MM.1S (cell line): ENCODE data around the gene CXCL3.

Experiments used
- EZH2 ChIP-seq: fragments of 300-600 bp; sonication (generic); optimal IDR thresholded peaks from 2 replicates; pipeline ENCODE3; 2017; ENCODE audit warnings: low read depth, mild to moderate bottlenecking, antibody characterized with exemption, low read length, mixed read lengths
- TF ChIP-seq, protein P1 (sequence below): fragments of 300-600 bp; sonication (generic); IDR thresholded peaks from 2 replicates; pipeline ENCODE4 v1.5.1; 2016; ENCODE audit warnings: antibody characterized with exemption, low read length, mixed read lengths

- TF ChIP-seq, protein P1, sequence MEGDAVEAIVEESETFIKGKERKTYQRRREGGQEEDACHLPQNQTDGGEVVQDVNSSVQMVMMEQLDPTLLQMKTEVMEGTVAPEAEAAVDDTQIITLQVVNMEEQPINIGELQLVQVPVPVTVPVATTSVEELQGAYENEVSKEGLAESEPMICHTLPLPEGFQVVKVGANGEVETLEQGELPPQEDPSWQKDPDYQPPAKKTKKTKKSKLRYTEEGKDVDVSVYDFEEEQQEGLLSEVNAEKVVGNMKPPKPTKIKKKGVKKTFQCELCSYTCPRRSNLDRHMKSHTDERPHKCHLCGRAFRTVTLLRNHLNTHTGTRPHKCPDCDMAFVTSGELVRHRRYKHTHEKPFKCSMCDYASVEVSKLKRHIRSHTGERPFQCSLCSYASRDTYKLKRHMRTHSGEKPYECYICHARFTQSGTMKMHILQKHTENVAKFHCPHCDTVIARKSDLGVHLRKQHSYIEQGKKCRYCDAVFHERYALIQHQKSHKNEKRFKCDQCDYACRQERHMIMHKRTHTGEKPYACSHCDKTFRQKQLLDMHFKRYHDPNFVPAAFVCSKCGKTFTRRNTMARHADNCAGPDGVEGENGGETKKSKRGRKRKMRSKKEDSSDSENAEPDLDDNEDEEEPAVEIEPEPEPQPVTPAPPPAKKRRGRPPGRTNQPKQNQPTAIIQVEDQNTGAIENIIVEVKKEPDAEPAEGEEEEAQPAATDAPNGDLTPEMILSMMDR: no peak
- TF ChIP-seq EZH2: no peak
These were observed 18.5 kb upstream of the CXCL3 start for GRCh38 chr4:74056858-74057562.
